ENCODE data around the gene SLC16A9.

The SLC16A9 gene

DNA sequence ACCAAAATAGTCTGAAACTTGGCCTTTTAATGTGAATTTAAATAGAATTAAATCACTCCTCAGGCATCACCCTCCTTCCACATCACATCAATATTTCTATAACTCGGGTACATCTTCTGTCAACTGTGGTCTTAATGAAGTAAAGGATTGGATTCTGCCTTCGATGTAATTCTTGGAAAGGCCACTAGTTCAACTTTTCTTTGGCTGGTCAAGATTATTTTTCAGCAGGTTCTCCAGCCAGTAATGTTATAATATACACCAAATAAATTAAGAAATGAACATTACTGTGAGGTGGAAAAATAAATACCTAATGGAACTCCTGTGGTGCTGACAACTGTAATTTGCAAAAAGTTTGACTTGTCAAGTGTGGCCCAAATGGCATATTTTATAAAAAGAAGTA is 9.7 kb upstream of the SLC16A9 start:
- in situ Hi-C loops (cut with MboI; ENCODE audit: low sequenced_read_pairs) = no loop called here

DNA sequence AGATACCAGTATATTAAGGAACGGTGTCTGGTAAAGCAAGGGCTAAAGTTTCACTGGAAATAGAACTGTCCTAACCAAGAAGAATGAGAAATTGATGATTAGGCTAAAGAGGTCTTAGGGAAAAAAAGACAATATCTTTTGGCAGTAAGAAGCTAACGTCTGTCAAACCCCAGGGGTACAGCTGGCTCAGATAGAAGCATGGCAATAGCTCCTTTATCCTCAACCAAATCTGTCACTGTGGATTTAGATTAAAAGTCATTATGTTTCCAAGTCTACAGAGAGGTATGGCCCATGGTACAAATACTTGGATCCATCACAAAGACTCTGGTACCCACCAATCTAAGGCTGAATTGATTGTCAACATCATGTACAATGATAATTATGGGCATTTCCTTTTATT is 8.6 kb upstream of the SLC16A9 start:
- in situ Hi-C loops (cut with MboI; ENCODE audit: low sequenced_read_pairs) = no loop called here

DNA sequence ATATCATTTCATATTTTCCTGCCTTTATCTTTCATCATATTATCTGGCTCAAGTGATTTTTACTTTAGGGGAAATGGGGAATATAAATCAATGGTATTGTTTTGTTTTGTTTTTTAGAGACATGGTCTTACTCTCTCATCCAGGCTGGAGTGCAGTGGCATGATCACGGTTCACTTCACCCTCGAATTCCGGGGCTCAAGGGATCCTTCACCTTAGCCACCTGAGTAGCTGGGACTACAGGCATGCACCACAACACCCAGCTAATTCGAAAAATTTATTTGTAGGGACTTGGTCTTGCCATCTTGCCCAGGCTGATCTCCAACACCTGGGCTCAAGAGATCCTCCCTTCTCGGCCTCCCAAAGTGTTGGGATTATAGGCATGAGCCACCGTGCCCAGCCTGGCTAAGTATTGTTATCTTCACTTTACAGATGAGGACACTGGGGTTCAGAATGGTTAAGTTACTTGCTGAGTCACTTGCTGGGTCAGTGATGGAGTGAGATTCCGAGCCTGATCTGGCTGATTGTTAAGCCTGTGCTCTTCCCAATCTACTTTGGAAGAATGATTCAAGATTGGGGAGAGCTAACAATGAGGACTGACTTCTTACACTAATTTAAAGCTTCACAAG is 3.7 kb upstream of the SLC16A9 start:
- in situ Hi-C loops (cut with MboI; ENCODE audit: low sequenced_read_pairs) = no loop called here

GRCh38 chr10:59711871-59712494 is 2.3 kb upstream of the SLC16A9 start:
- in situ Hi-C loops (cut with MboI; ENCODE audit: low sequenced_read_pairs) = no loop called here

GRCh38 chr10:59708816-59709394 is 745 bp downstream of the SLC16A9 start:
- in situ Hi-C loops (cut with MboI; ENCODE audit: low sequenced_read_pairs) = no loop called here

GRCh38 chr10:59706851-59707797 is 2.5 kb downstream of the SLC16A9 start:
- in situ Hi-C loops (cut with MboI; ENCODE audit: low sequenced_read_pairs) = no loop called here

- in situ Hi-C loops (cut with MboI; ENCODE audit: low sequenced_read_pairs) = no loop called here
Measured at GRCh38 chr10:59705931-59706330, 3.7 kb downstream of the SLC16A9 start.

DNA sequence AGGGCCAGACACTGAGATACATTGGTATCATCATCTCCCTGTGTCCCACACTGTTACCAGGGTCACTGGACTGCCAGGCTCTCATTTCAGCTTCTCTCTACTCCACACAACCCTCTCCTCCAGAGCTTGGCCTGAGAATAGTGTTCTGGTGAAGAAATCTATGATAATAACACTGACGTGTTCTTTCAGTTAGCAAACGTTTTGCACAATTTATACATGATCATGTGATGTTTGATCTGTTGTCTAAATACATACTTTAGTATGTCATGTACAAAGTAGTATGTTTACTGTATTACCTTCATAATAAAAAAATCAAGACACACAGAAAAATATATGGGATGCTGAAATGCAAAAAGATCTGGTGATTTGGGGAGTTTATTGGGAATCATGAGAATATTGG is 5.0 kb downstream of the SLC16A9 start:
- in situ Hi-C loops (cut with MboI; ENCODE audit: low sequenced_read_pairs) = no loop called here

- in situ Hi-C loops (cut with MboI; ENCODE audit: low sequenced_read_pairs) = no loop called here
Measured at GRCh38 chr10:59702347-59702746, 7.3 kb downstream of the SLC16A9 start.

DNA sequence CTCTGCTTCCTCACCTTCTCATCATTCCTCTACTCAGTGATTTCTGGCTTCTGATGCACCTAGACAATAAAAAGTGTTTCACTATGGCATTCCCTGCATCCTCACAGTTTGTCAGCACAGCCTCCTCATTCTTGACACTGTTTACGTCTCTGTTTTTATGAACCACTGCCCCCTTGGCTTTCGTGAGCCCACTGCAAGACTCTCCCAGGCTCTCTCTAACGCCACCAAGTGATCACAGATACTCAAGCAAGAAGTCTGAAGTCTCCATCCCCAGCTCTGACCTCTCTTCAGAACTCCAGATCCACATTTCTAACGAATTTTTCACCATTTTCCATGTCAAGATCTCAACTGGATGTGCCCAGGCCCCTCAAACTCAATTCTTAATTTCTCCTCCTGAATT is 8.9 kb downstream of the SLC16A9 start:
- in situ Hi-C loops (cut with MboI; ENCODE audit: low sequenced_read_pairs) = no loop called here

DNA sequence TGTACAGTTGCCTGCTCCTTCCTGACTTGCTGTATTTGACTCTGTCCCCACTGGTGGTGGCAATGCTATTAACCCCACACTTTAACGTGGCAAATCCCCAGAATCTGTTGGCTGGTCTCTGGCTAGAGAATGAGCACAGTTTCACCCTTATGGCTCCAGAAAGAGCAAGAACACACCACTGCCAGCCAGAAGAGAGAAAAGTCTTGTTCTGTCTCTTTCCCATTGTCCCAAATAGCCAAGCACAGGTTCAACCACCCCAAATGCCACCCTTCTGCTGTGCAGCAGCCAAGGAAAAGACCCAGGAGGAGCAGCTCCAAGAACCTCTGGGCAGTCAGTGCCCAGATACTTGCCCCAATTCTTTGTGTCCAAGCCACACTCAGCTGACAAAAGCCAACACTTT is 11.3 kb downstream of the SLC16A9 start:
- in situ Hi-C loops (cut with MboI; ENCODE audit: low sequenced_read_pairs) = no loop called here

GRCh38 chr10:59695637-59696036 is 14.0 kb downstream of the SLC16A9 start:
- in situ Hi-C loops (cut with MboI; ENCODE audit: low sequenced_read_pairs) = no loop called here

GRCh38 chr10:59694936-59695335 is 14.7 kb downstream of the SLC16A9 start:
- in situ Hi-C loops (cut with MboI; ENCODE audit: low sequenced_read_pairs) = no loop called here

- in situ Hi-C loops (cut with MboI; ENCODE audit: low sequenced_read_pairs) = no loop called here
Measured at GRCh38 chr10:59692113-59692512, 17.5 kb downstream of the SLC16A9 start.

DNA sequence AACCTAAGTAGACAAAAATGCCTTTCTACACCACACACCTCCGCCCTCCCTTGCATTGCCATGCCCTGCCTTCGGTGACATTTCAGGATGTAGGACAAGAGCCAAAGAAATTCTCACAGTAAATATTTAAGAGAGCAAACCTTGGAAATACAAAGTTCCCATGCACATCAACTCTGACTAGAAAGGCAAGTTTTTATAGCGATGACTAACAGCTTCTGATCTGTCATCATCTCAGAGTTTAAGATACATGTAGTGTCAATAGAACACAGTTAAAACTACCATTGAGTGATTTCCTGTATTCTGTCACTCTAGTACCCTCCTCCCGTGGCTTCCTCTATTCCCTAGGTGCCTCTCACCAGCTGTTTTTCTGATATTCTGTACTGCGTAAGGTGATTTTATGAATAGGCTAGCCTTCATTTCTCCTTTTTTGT is 20.7 kb downstream of the SLC16A9 start:
- in situ Hi-C loops (cut with MboI; ENCODE audit: low sequenced_read_pairs) = no loop called here

DNA sequence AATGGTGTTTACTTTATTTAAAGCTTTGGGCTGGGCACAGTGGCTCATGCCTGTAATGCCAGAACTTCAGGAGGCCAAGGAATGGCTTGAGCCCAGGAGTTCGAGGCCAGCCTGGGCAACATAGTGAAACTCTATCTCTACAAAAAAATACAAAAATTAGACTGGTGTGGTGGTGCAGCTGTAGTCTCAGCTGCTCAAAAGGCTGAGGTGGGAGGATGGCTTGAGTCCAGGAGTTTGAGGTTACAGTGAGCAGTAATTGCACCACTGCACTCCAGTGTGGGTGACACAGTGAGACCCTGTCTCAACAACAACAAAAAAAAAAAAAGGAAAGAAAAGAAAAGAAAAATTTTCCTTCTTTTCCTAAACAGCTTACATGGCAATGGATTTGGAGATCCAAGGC is 22.0 kb downstream of the SLC16A9 start:
- in situ Hi-C loops (cut with MboI; ENCODE audit: low sequenced_read_pairs) = no loop called here

GRCh38 chr10:59684006-59684405 is 25.6 kb downstream of the SLC16A9 start:
- in situ Hi-C loops (cut with MboI; ENCODE audit: low sequenced_read_pairs) = no loop called here

DNA sequence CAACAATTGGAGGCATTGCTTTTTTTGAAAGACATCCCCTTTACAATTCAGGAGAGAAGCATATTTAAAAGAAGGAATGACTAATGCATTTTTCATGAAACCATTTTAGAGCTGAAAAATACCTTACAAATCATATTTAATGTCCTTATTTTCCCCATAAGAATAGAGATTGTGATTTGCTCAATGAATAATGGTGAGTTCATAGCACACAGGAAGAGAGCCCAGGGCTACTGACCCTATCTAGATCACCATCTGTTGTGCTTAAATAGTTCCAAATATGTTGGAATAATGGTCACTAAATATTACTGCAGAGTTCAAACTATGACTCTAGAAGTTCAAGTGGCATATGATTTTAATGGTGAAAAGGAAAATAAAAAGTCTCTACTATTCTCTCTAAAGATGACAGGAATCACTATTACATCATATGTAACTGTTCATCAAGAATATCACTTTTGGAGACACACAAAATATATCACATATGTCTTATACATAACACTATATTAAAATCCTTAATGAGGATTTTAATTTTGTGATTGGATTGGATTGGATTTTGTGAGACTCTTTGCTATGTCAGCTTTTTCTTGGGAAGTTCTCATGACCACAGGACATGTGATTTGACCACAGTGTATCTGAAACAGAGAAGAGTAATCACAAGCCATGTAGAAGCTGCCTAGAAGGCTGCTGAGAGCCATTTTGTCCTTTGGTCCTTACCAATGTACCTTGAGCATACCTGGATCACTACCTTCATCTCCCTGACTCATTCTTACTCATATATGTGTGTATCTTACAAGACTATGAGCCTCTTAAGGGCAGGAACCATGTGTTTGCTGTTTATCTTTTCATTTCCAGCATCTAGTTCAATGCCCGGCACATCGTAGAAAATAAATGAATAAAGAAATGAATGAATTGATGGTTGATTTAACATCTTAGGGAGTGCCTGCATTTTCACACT is 26.4 kb downstream of the SLC16A9 start:
- in situ Hi-C loops (cut with MboI; ENCODE audit: low sequenced_read_pairs) = no loop called here

- in situ Hi-C loops (cut with MboI; ENCODE audit: low sequenced_read_pairs) = no loop called here
Measured at GRCh38 chr10:59680199-59680598, 29.5 kb downstream of the SLC16A9 start.

- in situ Hi-C loops (cut with MboI; ENCODE audit: low sequenced_read_pairs) = no loop called here
Measured at GRCh38 chr10:59678884-59679301, 30.8 kb downstream of the SLC16A9 start.
